ENCODE measurements around the gene ATP8B4. TPM values are rescaled to one million over a fixed set of nuclear protein-coding genes. Genes with fewer than 3 reads are reported as not detected.

The ATP8B4 gene
- total and polyA plus RNA-seq, 2 of the 8 experiments (the other 6 are each of a cell fraction or from before 2014, with no cell fraction given) = 0.17 to 0.24 TPM

DNA sequence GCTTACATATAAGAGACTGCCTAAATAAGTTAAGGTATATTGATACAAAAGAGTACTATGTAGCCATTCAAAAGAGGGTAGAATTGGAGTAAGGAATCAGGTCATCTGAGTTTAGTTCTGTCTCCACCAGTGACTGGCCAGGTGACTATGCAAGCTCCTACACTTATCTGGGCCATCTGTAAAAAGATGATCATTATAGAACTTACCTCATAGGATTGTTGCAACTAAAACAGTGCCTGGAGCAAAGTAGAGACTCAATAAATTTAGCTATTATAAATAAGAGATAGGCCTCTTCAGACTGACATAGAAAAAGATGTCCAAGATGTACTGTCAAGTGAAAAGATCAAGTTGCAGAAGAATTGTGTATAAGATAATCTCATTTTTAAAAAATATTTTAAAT, 1.7 kb upstream of the ATP8B4 start:
- Histone ChIP-seq H3K23me2 (ENCODE audit: low read depth, low read length) (no peaks in the 10 kb centered on the region), H3K79me1 (ENCODE audit: low read depth, low read length) (no peaks in the 10 kb centered on the region), H4K5ac (ENCODE audit: insufficient read length, low read depth, low read length) (no peak overlapping the region), H3K9me3 (ENCODE audit: insufficient read depth in 2 of 2, low read depth in 1 of 2, low read length in 1 of 2) (no peaks in the 10 kb centered on the region), H4K20me1 (replicated peaks in 1 of 2; ENCODE audit: control insufficient read depth in 1 of 2, insufficient read depth in 2 of 2, low read length in 2 of 2) (no peaks in the 10 kb centered on the region), H3K36me3 (ENCODE audit: control insufficient read depth in 2 of 4, insufficient read depth in 4 of 4, low read length in 3 of 4) (no peaks in the 10 kb centered on the region), H2BK5ac (ENCODE audit: low read depth, low read length) (no peak overlapping the region), H3K14ac (ENCODE audit: insufficient read length) (no peak overlapping the region), H2BK120ac (replicated peaks; ENCODE audit: low read depth, low read length) (no peak overlapping the region), H3K4me3 (ENCODE audit: extremely low read depth in 1 of 4, insufficient read depth in 2 of 4, low read depth in 3 of 4, low read length in 4 of 4) (no peak overlapping the region), H3K56ac (replicated peaks; ENCODE audit: insufficient read length, low read depth, low read length) (no peak overlapping the region), H3K27ac (ENCODE audit: low read depth, low read length) (no peak overlapping the region), H4K8ac (ENCODE audit: extremely low read depth, insufficient read depth, low read length) (no peak overlapping the region), H3K79me2 (ENCODE audit: control insufficient read depth in 1 of 2, insufficient read depth in 2 of 2, low read length in 2 of 2) (no peaks in the 10 kb centered on the region), H2BK12ac (ENCODE audit: low read depth, low read length) (no peak overlapping the region), H4K91ac (replicated peaks; ENCODE audit: insufficient read length, low read length) (no peak overlapping the region), H3K4me1 (replicated peaks in 1 of 4; ENCODE audit: control insufficient read depth in 3 of 4, insufficient read depth in 4 of 4, low read length in 3 of 4) (no peaks in the 10 kb centered on the region; a peak in 1 of 7 replicates), H2BK15ac (ENCODE audit: low read length) (no peak overlapping the region), H3K9ac (replicated peaks in 1 of 4; ENCODE audit: extremely low read depth in 1 of 4, low read depth in 3 of 4, low read length in 3 of 4) (no peak overlapping the region), H3K23ac (ENCODE audit: insufficient read length) (no peak overlapping the region), H3K4ac (replicated peaks; ENCODE audit: insufficient read length, low read depth, low read length) (no peak overlapping the region), H3K18ac (ENCODE audit: extremely low read depth, low read length) (no peak overlapping the region), H2AFZ (ENCODE audit: low read length) (no peak overlapping the region), H3K4me2 (ENCODE audit: insufficient read depth in 1 of 2, low read depth in 2 of 2, low read length in 2 of 2) (no peak overlapping the region), H3K27me3 (replicated peaks in 1 of 4; ENCODE audit: control insufficient read depth in 3 of 4, extremely low read depth in 1 of 4, insufficient read depth in 3 of 4, low read length in 3 of 4) (no peaks in the 10 kb centered on the region), H2BK20ac (ENCODE audit: low read length) (no peak overlapping the region), H2AK5ac (ENCODE audit: low read depth, low read length) (no peak overlapping the region)
- TF ChIP-seq RBBP5 (IDR thresholded peaks at IDR 0.05; ENCODE audit: borderline replicate concordance, low read depth, low read length) = no peak
- TF ChIP-seq SIRT6 (IDR thresholded peaks at IDR 0.05; ENCODE audit: low read length) = no peak
- no peak for TF ChIP-seq POU5F1 (IDR thresholded peaks at IDR 0.05; ENCODE audit: low read depth, low read length)
- no peak for TF ChIP-seq RXRA (IDR thresholded peaks at IDR 0.05; ENCODE audit: insufficient read depth, low read depth, low read length)
- no peak for TF ChIP-seq CTBP2 (IDR thresholded peaks at IDR 0.05; ENCODE audit: borderline replicate concordance, insufficient read depth, insufficient read length, low read length)
- no peak for TF ChIP-seq BCL11A (IDR thresholded peaks at IDR 0.05; ENCODE audit: low read depth in 2 of 2, low read length in 2 of 2)
- TF ChIP-seq CBX5 (IDR thresholded peaks at IDR 0.05; ENCODE audit: low read depth, low read length) = no peak
- no peak for TF ChIP-seq ASH2L (IDR thresholded peaks at IDR 0.05; ENCODE audit: low read length)
- no peak for TF ChIP-seq KDM5A (IDR thresholded peaks at IDR 0.05; ENCODE audit: low read length)
- TF ChIP-seq CREB1 (IDR thresholded peaks at IDR 0.05) = no peak
- no peak for TF ChIP-seq PHF8 (conservative IDR thresholded peaks at IDR 0.05; ENCODE audit: low read depth, low read length)
- no peak for TF ChIP-seq TBP (IDR thresholded peaks at IDR 0.05; ENCODE audit: low read depth, low read length)
- TF ChIP-seq MAFK (IDR thresholded peaks at IDR 0.05; ENCODE audit: low read depth, low read length) = no peak
- TF ChIP-seq SRF (IDR thresholded peaks at IDR 0.05; ENCODE audit: low read depth, low read length) = no peak
- no peak for TF ChIP-seq ZNF274 (IDR thresholded peaks at IDR 0.05; ENCODE audit: borderline replicate concordance, extremely low read depth, low read length)
- no peak for FAIRE-seq
- POLR2A ChIA-PET (ENCODE audit: partially characterized antibody) = no interaction called here
- CTCF ChIA-PET (ENCODE audit: partially characterized antibody) = no interaction called here
- no peak for DNase-seq (ENCODE audit: low read depth in 1 of 2, low spot score in 2 of 2)
